Measurements from ENCODE around the gene RNF19B. TPM values are rescaled to one million over a fixed set of nuclear protein-coding genes. Genes with fewer than 3 reads are reported as not detected.
"Not testable (repeated sequence)": the region's sequence is repeated elsewhere in the genome, so short reads cannot be mapped to it uniquely, and the experiment has no call there.

The RNF19B gene
- total and polyA plus RNA-seq, 12 donors: 4.7 to 36.5 (median 23.0) TPM

DNA sequence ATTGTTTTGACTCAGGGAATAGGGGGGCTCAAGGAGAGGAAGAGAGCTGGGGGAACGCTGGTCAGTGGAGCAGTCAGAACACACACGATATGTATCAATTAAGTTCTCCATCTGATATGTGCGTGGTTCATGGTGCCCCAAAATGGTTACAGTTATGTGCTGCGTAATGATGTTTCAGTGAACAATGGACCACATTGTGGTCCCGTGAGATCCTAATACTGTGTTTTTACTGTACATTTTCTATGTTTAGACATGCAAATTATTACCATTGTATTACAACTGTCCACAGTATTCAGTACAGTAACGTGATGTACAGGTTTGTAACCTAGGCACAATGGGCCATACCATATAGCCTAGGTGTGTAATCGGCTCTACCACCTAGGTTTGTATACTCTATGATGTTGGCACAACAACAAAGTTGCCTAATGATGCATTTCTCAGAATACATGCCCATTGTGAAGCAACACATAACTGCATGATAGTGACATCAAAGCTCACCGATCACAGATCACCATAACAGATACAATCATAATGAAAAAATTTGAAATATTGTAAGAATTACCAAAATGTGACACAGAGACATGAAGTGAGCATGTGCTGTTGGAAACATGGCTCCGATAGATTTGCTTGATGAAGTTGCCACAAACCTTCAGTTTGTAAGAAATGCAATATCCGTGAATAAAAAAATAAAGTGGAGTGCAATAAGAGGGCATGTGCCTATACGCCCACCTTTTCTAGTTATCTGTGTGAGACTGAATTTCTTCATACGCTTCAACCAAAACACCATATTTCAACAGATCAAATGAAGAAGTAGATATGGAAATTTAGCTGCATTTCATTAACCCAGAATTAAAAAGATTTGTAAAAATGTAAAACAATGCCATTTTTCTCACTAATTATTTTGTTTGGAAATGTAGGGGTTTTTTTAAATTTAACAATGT lies 48.6 kb downstream of the RNF19B start:
- H3K27ac ChIP-seq: no peak overlapping the region
- H3K36me3 ChIP-seq (replicated peaks in 1 of 2): no peaks in the 10 kb centered on the region
- no peaks in the 10 kb centered on the region for H3K4me1 ChIP-seq (replicated peaks in 1 of 2)
- no peaks in the 10 kb centered on the region for H3K9me3 ChIP-seq (replicated peaks in 1 of 3)
- no peaks in the 10 kb centered on the region for H3K27me3 ChIP-seq
- 82 to 92% (median 87%) methylated on average over 12 of the region's 12 CpGs for WGBS, 4 donors
- H3K4me3 ChIP-seq: no peak overlapping the region
- no peak for DNase-seq
- TF ChIP-seq POLR2A (IDR thresholded peaks at IDR 0.05): no peak
- TF ChIP-seq, protein P1, sequence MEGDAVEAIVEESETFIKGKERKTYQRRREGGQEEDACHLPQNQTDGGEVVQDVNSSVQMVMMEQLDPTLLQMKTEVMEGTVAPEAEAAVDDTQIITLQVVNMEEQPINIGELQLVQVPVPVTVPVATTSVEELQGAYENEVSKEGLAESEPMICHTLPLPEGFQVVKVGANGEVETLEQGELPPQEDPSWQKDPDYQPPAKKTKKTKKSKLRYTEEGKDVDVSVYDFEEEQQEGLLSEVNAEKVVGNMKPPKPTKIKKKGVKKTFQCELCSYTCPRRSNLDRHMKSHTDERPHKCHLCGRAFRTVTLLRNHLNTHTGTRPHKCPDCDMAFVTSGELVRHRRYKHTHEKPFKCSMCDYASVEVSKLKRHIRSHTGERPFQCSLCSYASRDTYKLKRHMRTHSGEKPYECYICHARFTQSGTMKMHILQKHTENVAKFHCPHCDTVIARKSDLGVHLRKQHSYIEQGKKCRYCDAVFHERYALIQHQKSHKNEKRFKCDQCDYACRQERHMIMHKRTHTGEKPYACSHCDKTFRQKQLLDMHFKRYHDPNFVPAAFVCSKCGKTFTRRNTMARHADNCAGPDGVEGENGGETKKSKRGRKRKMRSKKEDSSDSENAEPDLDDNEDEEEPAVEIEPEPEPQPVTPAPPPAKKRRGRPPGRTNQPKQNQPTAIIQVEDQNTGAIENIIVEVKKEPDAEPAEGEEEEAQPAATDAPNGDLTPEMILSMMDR (IDR thresholded peaks at IDR 0.05): no peak
- intact Hi-C loops (cut with DNase I): no loop called here

DNA sequence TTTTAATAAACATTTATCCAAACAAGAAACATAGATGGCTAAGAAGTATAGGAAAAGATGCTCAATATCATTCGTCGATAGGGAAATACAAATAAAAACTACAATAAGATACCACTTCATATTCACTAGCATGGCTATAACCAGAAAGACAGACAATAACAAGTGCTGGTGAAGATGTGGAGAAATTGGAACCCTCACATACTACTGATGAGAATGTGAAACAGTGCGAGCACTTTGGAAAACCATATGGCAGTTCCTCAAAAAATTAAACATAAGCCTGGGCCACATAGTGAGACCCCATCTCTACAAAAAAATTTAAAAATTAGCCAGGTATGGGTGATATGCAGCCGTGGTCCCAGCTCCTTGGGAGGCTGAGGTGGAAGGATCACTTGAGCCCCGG lies 54.3 kb downstream of the RNF19B start:
- Histone ChIP-seq H3K27me3 (no peaks in the 10 kb centered on the region), H3K9me3 (replicated peaks in 1 of 3) (no peaks in the 10 kb centered on the region), H3K4me3 (no peak overlapping the region), H3K36me3 (replicated peaks in 1 of 2) (no peaks in the 10 kb centered on the region), H3K4me1 (replicated peaks in 1 of 2) (no peaks in the 10 kb centered on the region), H3K27ac (no peak overlapping the region)
- intact Hi-C loops (cut with DNase I): no loop called here
- WGBS, 4 donors: 87 to 94% (median 92%) methylated on average over 5 of the region's 5 CpGs
- no peak for TF ChIP-seq POLR2A (IDR thresholded peaks at IDR 0.05)
- TF ChIP-seq, protein P1 (IDR thresholded peaks at IDR 0.05): no peak
- DNase-seq: no peak

DNA sequence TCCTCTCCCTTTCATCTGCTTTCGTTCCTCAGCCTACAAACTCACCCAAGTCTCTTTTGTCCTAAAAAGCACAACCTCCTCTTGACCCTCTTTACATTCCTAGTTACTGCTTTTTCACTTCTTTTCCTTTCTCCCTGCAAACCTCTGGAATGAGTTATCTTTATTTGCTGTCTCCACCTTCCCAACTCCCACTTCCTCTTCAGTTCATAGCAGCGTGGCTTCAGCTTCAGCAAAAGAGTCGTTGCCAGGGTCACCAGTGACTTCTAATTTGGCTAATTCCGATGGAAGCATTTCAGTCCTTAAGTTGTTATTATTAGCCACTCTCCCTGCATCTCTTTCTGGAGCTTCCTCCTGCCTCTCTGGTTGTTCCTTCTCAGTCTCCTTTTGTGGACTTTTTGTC lies 57.2 kb downstream of the RNF19B start:
- intact Hi-C loops (cut with DNase I): no loop called here
- no peaks in the 10 kb centered on the region for H3K9me3 ChIP-seq (replicated peaks in 1 of 3)
- no peak overlapping the region for H3K27ac ChIP-seq
- DNase-seq: no peak
- H3K27me3 ChIP-seq: no peaks in the 10 kb centered on the region
- H3K4me3 ChIP-seq: no peak overlapping the region
- TF ChIP-seq, protein P1 (IDR thresholded peaks at IDR 0.05): no peak
- no peak for TF ChIP-seq POLR2A (IDR thresholded peaks at IDR 0.05)
- H3K36me3 ChIP-seq (replicated peaks in 1 of 2): no peaks in the 10 kb centered on the region
- H3K4me1 ChIP-seq (replicated peaks in 1 of 2): no peaks in the 10 kb centered on the region
- 28 to 33% (median 31%) methylated on average over 4 of the region's 4 CpGs for WGBS, 4 donors

DNA sequence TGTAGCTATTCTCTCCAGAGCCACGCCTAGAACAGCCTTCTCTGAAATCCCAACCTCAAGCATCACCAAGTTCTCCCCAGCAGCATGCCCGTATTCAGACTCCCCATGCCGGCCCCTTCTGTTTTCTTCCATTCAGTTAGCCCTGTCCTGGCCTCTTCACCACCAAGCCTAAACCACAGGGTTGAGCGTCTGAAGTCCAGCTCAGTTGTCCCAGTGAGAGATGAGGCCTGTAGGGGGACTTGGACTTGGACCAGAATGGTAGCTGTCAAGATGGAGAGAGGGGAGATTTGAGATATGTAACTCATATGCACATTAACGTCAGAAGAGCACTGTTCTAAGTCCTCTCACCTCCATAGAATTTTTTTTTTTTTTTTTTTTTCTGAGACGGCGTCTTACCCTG lies 58.0 kb downstream of the RNF19B start:
- WGBS, 4 donors: 83 to 88% (median 86%) methylated on average over 7 of the region's 7 CpGs
- Histone ChIP-seq H3K27me3 (no peaks in the 10 kb centered on the region), H3K4me3 (no peak overlapping the region), H3K27ac (no peak overlapping the region), H3K4me1 (replicated peaks in 1 of 2) (peaks cover 0 to 2% of the 10 kb centered on the region in 2 donors), H3K36me3 (replicated peaks in 1 of 2) (no peaks in the 10 kb centered on the region), H3K9me3 (replicated peaks in 1 of 3) (no peaks in the 10 kb centered on the region)
- TF ChIP-seq POLR2A (IDR thresholded peaks at IDR 0.05): no peak
- TF ChIP-seq, protein P1 (IDR thresholded peaks at IDR 0.05): no peak
- no peak for DNase-seq
- intact Hi-C loops (cut with DNase I): no loop called here

DNA sequence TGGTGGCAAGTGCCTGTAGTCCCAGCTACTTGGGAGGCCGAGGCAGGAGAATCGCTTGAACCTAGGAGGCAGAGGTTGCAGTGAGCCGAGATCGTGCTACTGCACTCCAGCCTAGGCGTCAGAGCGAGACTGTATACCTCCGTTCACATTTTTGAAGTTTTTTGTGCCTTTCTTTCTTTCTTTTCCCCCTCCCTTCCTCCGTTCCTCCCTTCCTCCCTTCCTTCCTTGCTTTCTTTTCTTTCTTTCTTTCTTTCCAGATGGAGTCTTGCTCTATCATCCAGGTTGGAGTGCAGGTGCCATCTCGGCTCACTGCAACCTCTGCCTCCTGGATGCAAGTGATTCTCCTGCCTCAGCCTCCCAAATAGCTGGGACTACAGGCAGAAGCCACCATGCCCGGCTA lies 59.0 kb downstream of the RNF19B start:
- H3K27ac ChIP-seq; DNase-seq; H3K4me3 ChIP-seq; H3K4me1 ChIP-seq (replicated peaks in 1 of 2); H3K27me3 ChIP-seq; H3K36me3 ChIP-seq (replicated peaks in 1 of 2); intact Hi-C loops (cut with DNase I); H3K9me3 ChIP-seq (replicated peaks in 1 of 3): not testable (repeated sequence)
- 80 to 83% (median 81%) methylated on average over 10 of the region's 10 CpGs for WGBS, 4 donors
